ENCODE results near the gene ITSN1. TPM values are rescaled to one million over a fixed set of nuclear protein-coding genes. Genes with fewer than 3 reads are reported as not detected.

Gene ITSN1
- total RNA-seq, 4 donors from 2014 or later, result 31.1 to 42.5 (median 35.9) TPM

DNA sequence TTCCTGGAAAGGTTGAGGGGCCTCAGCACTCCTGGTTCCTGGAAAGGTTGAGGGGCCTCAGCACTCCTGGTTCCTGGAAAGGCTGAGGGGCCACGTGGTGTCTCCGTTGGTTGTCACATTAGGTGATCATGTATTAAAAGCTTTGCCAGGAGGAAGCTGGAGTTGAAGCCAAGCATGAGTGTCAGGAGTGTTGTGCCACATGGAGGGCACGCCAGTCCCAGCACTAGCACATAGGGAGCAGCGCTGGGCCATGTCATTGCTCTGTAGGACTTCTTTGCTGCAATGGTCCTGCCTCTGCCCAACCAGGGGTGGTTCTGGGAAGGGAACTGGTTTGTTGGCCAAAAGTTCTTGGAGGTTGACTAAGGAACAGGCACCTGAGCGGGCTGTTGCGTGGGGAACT lies 260.0 kb downstream of the ITSN1 start:
- WGBS, result 100% methylated on average over 2 of the region's 6 CpGs
- DNase-seq (ENCODE audit: extremely low spot score), result no peak
- no peaks in the 10 kb centered on the region for H3K27me3 ChIP-seq
- peaks cover 0 to 16% (median 13%) of the 10 kb centered on the region in 4 donors for H3K4me1 ChIP-seq
- H3K36me3 ChIP-seq, result peaks cover 20 to 67% (median 62%) of the 10 kb centered on the region in 4 donors
- TF ChIP-seq POLR2AphosphoS5 (IDR thresholded peaks at IDR 0.05), result no peak
- no peak for TF ChIP-seq EP300 (IDR thresholded peaks at IDR 0.05)
- TF ChIP-seq CTCF (IDR thresholded peaks at IDR 0.05), result no peak
- TF ChIP-seq POLR2A (IDR thresholded peaks at IDR 0.05; ENCODE audit: low read depth), result no peak
- intact Hi-C loops (cut with DNase I), result loop anchor here (5.0 kb wide), 1 partner anchor 260 kb away; the partner anchor contains the start of genes CRYZL1 and ITSN1
- H3K27ac ChIP-seq (replicated peaks in 1 of 4), result peak overlapping the region in 1 of 4 donors; percentile 9
- H3K9me3 ChIP-seq, result no peaks in the 10 kb centered on the region
- H3K4me3 ChIP-seq, result no peak overlapping the region

GRCh38 chr21:33904041-33904440 lies 261.7 kb downstream of the ITSN1 start:
- WGBS, result 74% methylated on average over 3 of the region's 5 CpGs
- Histone ChIP-seq H3K27me3 (no peaks in the 10 kb centered on the region), H3K4me3 (no peak overlapping the region), H3K27ac (replicated peaks in 1 of 4) (no peak overlapping the region), H3K9me3 (no peaks in the 10 kb centered on the region), H3K36me3 (peaks cover 36 to 84% (median 79%) of the 10 kb centered on the region in 4 donors), H3K4me1 (peaks cover 0 to 10% (median 7%) of the 10 kb centered on the region in 4 donors)
- no peak for DNase-seq (ENCODE audit: extremely low spot score)
- no peak for TF ChIP-seq EP300 (IDR thresholded peaks at IDR 0.05)
- no peak for TF ChIP-seq CTCF (IDR thresholded peaks at IDR 0.05)
- no peak for TF ChIP-seq POLR2A (IDR thresholded peaks at IDR 0.05; ENCODE audit: low read depth)
- no peak for TF ChIP-seq POLR2AphosphoS5 (IDR thresholded peaks at IDR 0.05)
- intact Hi-C loops (cut with DNase I), result loop anchor here (5.0 kb wide), 1 partner anchor 262 kb away; the partner anchor contains the start of genes CRYZL1 and ITSN1

GRCh38 chr21:33908760-33909159 lies 266.5 kb downstream of the ITSN1 start:
- no peak for TF ChIP-seq POLR2AphosphoS5 (IDR thresholded peaks at IDR 0.05)
- TF ChIP-seq POLR2A (IDR thresholded peaks at IDR 0.05; ENCODE audit: low read depth), result no peak
- no peak for TF ChIP-seq EP300 (IDR thresholded peaks at IDR 0.05)
- TF ChIP-seq CTCF (IDR thresholded peaks at IDR 0.05), result no peak
- DNase-seq (ENCODE audit: extremely low spot score), result no peak
- Histone ChIP-seq H3K27me3 (no peaks in the 10 kb centered on the region), H3K9me3 (no peaks in the 10 kb centered on the region), H3K4me3 (no peak overlapping the region), H3K4me1 (peaks cover 4 to 16% (median 11%) of the 10 kb centered on the region in 4 donors), H3K27ac (replicated peaks in 1 of 4) (no peak overlapping the region), H3K36me3 (peaks cover 62 to 98% (median 88%) of the 10 kb centered on the region in 4 donors)
- WGBS, result 93% methylated on average over 4 of the region's 6 CpGs
- intact Hi-C loops (cut with DNase I), result no loop called here

- Histone ChIP-seq H3K9me3 (no peaks in the 10 kb centered on the region), H3K27ac (replicated peaks in 1 of 4) (no peak overlapping the region), H3K4me1 (peaks cover 14 to 24% (median 20%) of the 10 kb centered on the region in 4 donors), H3K27me3 (no peaks in the 10 kb centered on the region), H3K36me3 (peaks cover 62 to 88% (median 78%) of the 10 kb centered on the region in 4 donors), H3K4me3 (no peak overlapping the region)
- intact Hi-C loops (cut with DNase I), result loop anchor here (10.0 kb wide), 1 partner anchor 705 kb away; the partner anchor contains the start of gene RCAN1
- WGBS, result 81% methylated on average over 6 of the region's 6 CpGs
- DNase-seq (ENCODE audit: extremely low spot score), result no peak
- TF ChIP-seq EP300 (IDR thresholded peaks at IDR 0.05) (no peak), CTCF (IDR thresholded peaks at IDR 0.05) (no peak), POLR2AphosphoS5 (IDR thresholded peaks at IDR 0.05) (no peak), POLR2A (IDR thresholded peaks at IDR 0.05; ENCODE audit: low read depth) (no peak)
Measured at GRCh38 chr21:33909756-33910155, 267.5 kb downstream of the ITSN1 start.

Data from esophagus muscularis mucosa (tissue), 4 donors.